ENCODE measurements around the gene SEMA3D. TPM values are rescaled to one million over a fixed set of nuclear protein-coding genes. Genes with fewer than 3 reads are reported as not detected.

Gene SEMA3D
- total and polyA plus RNA-seq, 4 donors, result 0.18 to 1.2 (median 0.72) TPM

DNA sequence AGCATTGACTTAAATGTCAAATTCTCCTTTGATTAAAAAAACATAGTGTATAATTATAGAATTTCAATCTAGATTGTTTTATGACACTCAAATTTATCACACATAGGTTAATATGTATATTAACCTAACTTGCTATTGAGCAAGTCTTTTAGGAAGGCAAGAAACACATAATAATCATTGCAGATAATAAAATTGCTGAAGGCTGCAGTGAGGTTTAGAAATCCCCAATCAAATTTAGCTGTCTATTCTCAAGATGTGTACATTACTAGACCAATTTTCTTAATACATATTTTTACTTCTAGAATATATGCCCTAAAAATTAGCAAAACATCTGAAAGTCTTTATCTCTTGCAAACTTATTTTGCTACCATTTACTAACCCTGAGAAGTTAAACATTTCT, 34.9 kb upstream of the SEMA3D start:
- no peak for DNase-seq (ENCODE audit: low spot score)
- TF ChIP-seq, protein P1, sequence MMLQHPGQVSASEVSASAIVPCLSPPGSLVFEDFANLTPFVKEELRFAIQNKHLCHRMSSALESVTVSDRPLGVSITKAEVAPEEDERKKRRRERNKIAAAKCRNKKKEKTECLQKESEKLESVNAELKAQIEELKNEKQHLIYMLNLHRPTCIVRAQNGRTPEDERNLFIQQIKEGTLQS (IDR thresholded peaks at IDR 0.05), result no peak
- TF ChIP-seq GABPA (IDR thresholded peaks at IDR 0.05 in 1 of 2, conservative IDR thresholded peaks at IDR 0.05 in 1 of 2) (no peak), TAF1 (conservative IDR thresholded peaks at IDR 0.05) (no peak), ZBTB33 (IDR thresholded peaks at IDR 0.05) (no peak), HNF4G (IDR thresholded peaks at IDR 0.05) (no peak), HNF4A (conservative IDR thresholded peaks at IDR 0.05) (no peak), FOXA1 (IDR thresholded peaks at IDR 0.05) (no peak), JUND (IDR thresholded peaks at IDR 0.05) (no peak), YY1 (IDR thresholded peaks at IDR 0.05) (no peak), NR2F2 (IDR thresholded peaks at IDR 0.05) (no peak), FOXA2 (IDR thresholded peaks at IDR 0.05) (no peak), EGR1 (IDR thresholded peaks at IDR 0.05; ENCODE audit: low read depth in 2 of 2) (no peak), RAD21 (IDR thresholded peaks at IDR 0.05) (no peak), RXRA (IDR thresholded peaks at IDR 0.05) (no peak)
- TF ChIP-seq, protein P2, sequence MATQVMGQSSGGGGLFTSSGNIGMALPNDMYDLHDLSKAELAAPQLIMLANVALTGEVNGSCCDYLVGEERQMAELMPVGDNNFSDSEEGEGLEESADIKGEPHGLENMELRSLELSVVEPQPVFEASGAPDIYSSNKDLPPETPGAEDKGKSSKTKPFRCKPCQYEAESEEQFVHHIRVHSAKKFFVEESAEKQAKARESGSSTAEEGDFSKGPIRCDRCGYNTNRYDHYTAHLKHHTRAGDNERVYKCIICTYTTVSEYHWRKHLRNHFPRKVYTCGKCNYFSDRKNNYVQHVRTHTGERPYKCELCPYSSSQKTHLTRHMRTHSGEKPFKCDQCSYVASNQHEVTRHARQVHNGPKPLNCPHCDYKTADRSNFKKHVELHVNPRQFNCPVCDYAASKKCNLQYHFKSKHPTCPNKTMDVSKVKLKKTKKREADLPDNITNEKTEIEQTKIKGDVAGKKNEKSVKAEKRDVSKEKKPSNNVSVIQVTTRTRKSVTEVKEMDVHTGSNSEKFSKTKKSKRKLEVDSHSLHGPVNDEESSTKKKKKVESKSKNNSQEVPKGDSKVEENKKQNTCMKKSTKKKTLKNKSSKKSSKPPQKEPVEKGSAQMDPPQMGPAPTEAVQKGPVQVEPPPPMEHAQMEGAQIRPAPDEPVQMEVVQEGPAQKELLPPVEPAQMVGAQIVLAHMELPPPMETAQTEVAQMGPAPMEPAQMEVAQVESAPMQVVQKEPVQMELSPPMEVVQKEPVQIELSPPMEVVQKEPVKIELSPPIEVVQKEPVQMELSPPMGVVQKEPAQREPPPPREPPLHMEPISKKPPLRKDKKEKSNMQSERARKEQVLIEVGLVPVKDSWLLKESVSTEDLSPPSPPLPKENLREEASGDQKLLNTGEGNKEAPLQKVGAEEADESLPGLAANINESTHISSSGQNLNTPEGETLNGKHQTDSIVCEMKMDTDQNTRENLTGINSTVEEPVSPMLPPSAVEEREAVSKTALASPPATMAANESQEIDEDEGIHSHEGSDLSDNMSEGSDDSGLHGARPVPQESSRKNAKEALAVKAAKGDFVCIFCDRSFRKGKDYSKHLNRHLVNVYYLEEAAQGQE (IDR thresholded peaks at IDR 0.05), result no peak
- TF ChIP-seq, protein P3, sequence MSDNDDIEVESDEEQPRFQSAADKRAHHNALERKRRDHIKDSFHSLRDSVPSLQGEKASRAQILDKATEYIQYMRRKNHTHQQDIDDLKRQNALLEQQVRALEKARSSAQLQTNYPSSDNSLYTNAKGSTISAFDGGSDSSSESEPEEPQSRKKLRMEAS (IDR thresholded peaks at IDR 0.05), result no peak
- TF ChIP-seq, protein P4, sequence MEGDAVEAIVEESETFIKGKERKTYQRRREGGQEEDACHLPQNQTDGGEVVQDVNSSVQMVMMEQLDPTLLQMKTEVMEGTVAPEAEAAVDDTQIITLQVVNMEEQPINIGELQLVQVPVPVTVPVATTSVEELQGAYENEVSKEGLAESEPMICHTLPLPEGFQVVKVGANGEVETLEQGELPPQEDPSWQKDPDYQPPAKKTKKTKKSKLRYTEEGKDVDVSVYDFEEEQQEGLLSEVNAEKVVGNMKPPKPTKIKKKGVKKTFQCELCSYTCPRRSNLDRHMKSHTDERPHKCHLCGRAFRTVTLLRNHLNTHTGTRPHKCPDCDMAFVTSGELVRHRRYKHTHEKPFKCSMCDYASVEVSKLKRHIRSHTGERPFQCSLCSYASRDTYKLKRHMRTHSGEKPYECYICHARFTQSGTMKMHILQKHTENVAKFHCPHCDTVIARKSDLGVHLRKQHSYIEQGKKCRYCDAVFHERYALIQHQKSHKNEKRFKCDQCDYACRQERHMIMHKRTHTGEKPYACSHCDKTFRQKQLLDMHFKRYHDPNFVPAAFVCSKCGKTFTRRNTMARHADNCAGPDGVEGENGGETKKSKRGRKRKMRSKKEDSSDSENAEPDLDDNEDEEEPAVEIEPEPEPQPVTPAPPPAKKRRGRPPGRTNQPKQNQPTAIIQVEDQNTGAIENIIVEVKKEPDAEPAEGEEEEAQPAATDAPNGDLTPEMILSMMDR (IDR thresholded peaks at IDR 0.05; ENCODE audit: low read depth, low read length, missing input control), result no peak

GRCh38 chr7:85220651-85221050, 33.8 kb upstream of the SEMA3D start:
- H3K4me1 ChIP-seq (ENCODE audit: control insufficient read depth in 4 of 4, insufficient read depth in 4 of 4, low read length in 3 of 4), result no peaks in the 10 kb centered on the region
- no peaks in the 10 kb centered on the region for H3K36me3 ChIP-seq (ENCODE audit: control insufficient read depth in 4 of 4, insufficient read depth in 3 of 4, low read depth in 1 of 4, low read length in 3 of 4)
- H3K9ac ChIP-seq (ENCODE audit: low read depth in 1 of 2, low read length in 2 of 2), result no peak overlapping the region
- no peak for DNase-seq (ENCODE audit: low spot score)
- no peak overlapping the region for H3K4me3 ChIP-seq (ENCODE audit: low read depth in 1 of 3, low read length in 3 of 3)
- no peaks in the 10 kb centered on the region for H3K27me3 ChIP-seq (ENCODE audit: control insufficient read depth in 4 of 4, insufficient read depth in 4 of 4, low read length in 3 of 4)
- no peak overlapping the region for H3K27ac ChIP-seq (ENCODE audit: low read depth in 1 of 2, low read length in 2 of 2)
- H3K9me3 ChIP-seq (ENCODE audit: control insufficient read depth in 4 of 4, low read length in 3 of 4), result no peaks in the 10 kb centered on the region
- TF ChIP-seq, protein P3 (IDR thresholded peaks at IDR 0.05), result no peak
- TF ChIP-seq JUND (IDR thresholded peaks at IDR 0.05), result no peak
- TF ChIP-seq, protein P1 (IDR thresholded peaks at IDR 0.05), result no peak
- TF ChIP-seq FOXA2 (IDR thresholded peaks at IDR 0.05), result no peak
- TF ChIP-seq, protein P4 (IDR thresholded peaks at IDR 0.05; ENCODE audit: low read depth, low read length, missing input control), result no peak

More for the DNA sequence above, 34.9 kb upstream of the SEMA3D start:
- H3K36me3 ChIP-seq (ENCODE audit: control insufficient read depth in 4 of 4, insufficient read depth in 3 of 4, low read depth in 1 of 4, low read length in 3 of 4), result no peaks in the 10 kb centered on the region
- H3K9ac ChIP-seq (ENCODE audit: low read depth in 1 of 2, low read length in 2 of 2), result no peak overlapping the region
- H3K27ac ChIP-seq (ENCODE audit: low read depth in 1 of 2, low read length in 2 of 2), result no peak overlapping the region
- no peaks in the 10 kb centered on the region for H3K4me1 ChIP-seq (ENCODE audit: control insufficient read depth in 4 of 4, insufficient read depth in 4 of 4, low read length in 3 of 4)
- H3K4me3 ChIP-seq (ENCODE audit: low read depth in 1 of 3, low read length in 3 of 3), result no peak overlapping the region
- H3K27me3 ChIP-seq (ENCODE audit: control insufficient read depth in 4 of 4, insufficient read depth in 4 of 4, low read length in 3 of 4), result no peaks in the 10 kb centered on the region
- H3K9me3 ChIP-seq (ENCODE audit: control insufficient read depth in 4 of 4, low read length in 3 of 4), result no peaks in the 10 kb centered on the region

Measured in liver (tissue), 9 donors.